ENCODE measurements around the gene PROCA1. TPM values are rescaled to one million over a fixed set of nuclear protein-coding genes. Genes with fewer than 3 reads are reported as not detected.
A peak's percentile ranks its signal among the peaks of the same experiment; 100 is the strongest.

The PROCA1 gene
- total RNA-seq, 1 donor from 2014 or later, result 1.5 TPM

DNA sequence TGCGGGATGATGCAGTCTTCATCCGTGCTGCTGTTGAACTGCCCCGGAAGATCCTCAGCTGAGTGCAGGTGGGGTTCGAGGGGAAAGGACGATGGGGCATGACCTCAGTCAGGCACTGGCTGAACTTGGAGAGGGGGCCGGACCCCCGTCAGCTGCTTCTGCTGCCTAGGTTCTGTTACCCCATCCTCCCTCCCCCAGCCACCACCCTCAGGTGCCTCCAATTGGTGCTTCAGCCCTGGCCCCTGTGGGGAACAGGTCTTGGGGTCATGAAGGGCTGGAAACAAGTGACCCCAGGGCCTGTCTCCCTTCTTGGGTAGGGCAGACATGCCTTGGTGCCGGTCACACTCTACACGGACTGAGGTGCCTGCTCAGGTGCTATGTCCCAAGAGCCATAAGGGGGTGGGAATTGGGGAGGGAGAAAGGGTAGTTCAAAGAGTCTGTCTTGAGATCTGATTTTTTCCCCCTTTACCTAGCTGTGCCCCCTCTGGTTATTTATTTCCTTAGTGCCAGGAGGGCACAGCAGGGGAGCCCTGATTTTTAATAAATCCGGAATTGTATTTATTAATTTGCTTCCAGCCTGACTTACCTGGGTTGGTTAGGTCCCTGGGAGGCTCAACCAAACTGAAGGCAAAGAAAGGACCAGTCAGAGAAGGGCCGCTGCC is 38.0 kb upstream of the PROCA1 start:
- intact Hi-C loops (cut with DNase I), result no loop called here
- no peaks in the 10 kb centered on the region for H3K9me3 ChIP-seq
- TF ChIP-seq POLR2AphosphoS5 (IDR thresholded peaks at IDR 0.05; ENCODE audit: insufficient read depth in 1 of 2, low read depth in 1 of 2) (no peak), POLR2A (IDR thresholded peaks at IDR 0.05) (no peak)
- TF ChIP-seq, protein P1, sequence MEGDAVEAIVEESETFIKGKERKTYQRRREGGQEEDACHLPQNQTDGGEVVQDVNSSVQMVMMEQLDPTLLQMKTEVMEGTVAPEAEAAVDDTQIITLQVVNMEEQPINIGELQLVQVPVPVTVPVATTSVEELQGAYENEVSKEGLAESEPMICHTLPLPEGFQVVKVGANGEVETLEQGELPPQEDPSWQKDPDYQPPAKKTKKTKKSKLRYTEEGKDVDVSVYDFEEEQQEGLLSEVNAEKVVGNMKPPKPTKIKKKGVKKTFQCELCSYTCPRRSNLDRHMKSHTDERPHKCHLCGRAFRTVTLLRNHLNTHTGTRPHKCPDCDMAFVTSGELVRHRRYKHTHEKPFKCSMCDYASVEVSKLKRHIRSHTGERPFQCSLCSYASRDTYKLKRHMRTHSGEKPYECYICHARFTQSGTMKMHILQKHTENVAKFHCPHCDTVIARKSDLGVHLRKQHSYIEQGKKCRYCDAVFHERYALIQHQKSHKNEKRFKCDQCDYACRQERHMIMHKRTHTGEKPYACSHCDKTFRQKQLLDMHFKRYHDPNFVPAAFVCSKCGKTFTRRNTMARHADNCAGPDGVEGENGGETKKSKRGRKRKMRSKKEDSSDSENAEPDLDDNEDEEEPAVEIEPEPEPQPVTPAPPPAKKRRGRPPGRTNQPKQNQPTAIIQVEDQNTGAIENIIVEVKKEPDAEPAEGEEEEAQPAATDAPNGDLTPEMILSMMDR (IDR thresholded peaks at IDR 0.05), result no peak
- DNase-seq (ENCODE audit: extremely low spot score in 2 of 2), result no peak
- no peak overlapping the region for H3K4me3 ChIP-seq
- peak overlapping the region; percentile 47 for H3K27ac ChIP-seq
- H3K4me1 ChIP-seq, result peaks cover 43% of the 10 kb centered on the region
- no peaks in the 10 kb centered on the region for H3K27me3 ChIP-seq
- H3K36me3 ChIP-seq, result peaks cover 0 to 16% of the 10 kb centered on the region in 2 donors

- no peak overlapping the region for H3K4me3 ChIP-seq
- no peak for TF ChIP-seq POLR2AphosphoS5 (IDR thresholded peaks at IDR 0.05; ENCODE audit: insufficient read depth in 1 of 2, low read depth in 1 of 2)
- no peak for TF ChIP-seq POLR2A (IDR thresholded peaks at IDR 0.05)
- TF ChIP-seq, protein P1 (IDR thresholded peaks at IDR 0.05), result no peak
- no peak for DNase-seq (ENCODE audit: extremely low spot score in 2 of 2)
- H3K36me3 ChIP-seq, result peaks cover 0 to 16% of the 10 kb centered on the region in 2 donors
- no peak overlapping the region for H3K27ac ChIP-seq
- no peaks in the 10 kb centered on the region for H3K9me3 ChIP-seq
- intact Hi-C loops (cut with DNase I), result no loop called here
- no peaks in the 10 kb centered on the region for H3K27me3 ChIP-seq
- H3K4me1 ChIP-seq, result peaks cover 49% of the 10 kb centered on the region
Measured at GRCh38 chr17:28748852-28749515, 37.3 kb upstream of the PROCA1 start.

GRCh38 chr17:28747801-28748750 is 36.4 kb upstream of the PROCA1 start:
- Histone ChIP-seq H3K9me3 (no peaks in the 10 kb centered on the region), H3K27ac (no peak overlapping the region), H3K27me3 (no peaks in the 10 kb centered on the region), H3K4me1 (peaks cover 55% of the 10 kb centered on the region), H3K36me3 (peaks cover 0 to 16% of the 10 kb centered on the region in 2 donors), H3K4me3 (no peak overlapping the region)
- TF ChIP-seq, protein P1 (IDR thresholded peaks at IDR 0.05), result no peak
- no peak for TF ChIP-seq POLR2AphosphoS5 (IDR thresholded peaks at IDR 0.05; ENCODE audit: insufficient read depth in 1 of 2, low read depth in 1 of 2)
- no peak for TF ChIP-seq POLR2A (IDR thresholded peaks at IDR 0.05)
- intact Hi-C loops (cut with DNase I), result no loop called here
- DNase-seq (ENCODE audit: extremely low spot score in 2 of 2), result no peak

GRCh38 chr17:28747051-28747691 is 35.5 kb upstream of the PROCA1 start:
- H3K9me3 ChIP-seq, result no peaks in the 10 kb centered on the region
- no peak overlapping the region for H3K4me3 ChIP-seq
- H3K27ac ChIP-seq, result peak overlapping the region; percentile 95
- H3K4me1 ChIP-seq, result peaks cover 61% of the 10 kb centered on the region
- DNase-seq (ENCODE audit: extremely low spot score in 2 of 2), result no peak
- peaks cover 0 to 16% of the 10 kb centered on the region in 2 donors for H3K36me3 ChIP-seq
- no peaks in the 10 kb centered on the region for H3K27me3 ChIP-seq
- peak in 1 of 2 donors; percentile 29 for TF ChIP-seq POLR2AphosphoS5 (IDR thresholded peaks at IDR 0.05; ENCODE audit: insufficient read depth in 1 of 2, low read depth in 1 of 2)
- TF ChIP-seq POLR2A (IDR thresholded peaks at IDR 0.05), result no peak
- intact Hi-C loops (cut with DNase I), result no loop called here

- H3K9me3 ChIP-seq, result no peaks in the 10 kb centered on the region
- no peaks in the 10 kb centered on the region for H3K27me3 ChIP-seq
- no peak for TF ChIP-seq POLR2AphosphoS5 (IDR thresholded peaks at IDR 0.05; ENCODE audit: insufficient read depth in 1 of 2, low read depth in 1 of 2)
- no peak for TF ChIP-seq POLR2A (IDR thresholded peaks at IDR 0.05)
- TF ChIP-seq, protein P1 (IDR thresholded peaks at IDR 0.05), result no peak
- no peak overlapping the region for H3K4me3 ChIP-seq
- peaks cover 0 to 16% of the 10 kb centered on the region in 2 donors for H3K36me3 ChIP-seq
- peak overlapping the region; percentile 95 for H3K27ac ChIP-seq
- intact Hi-C loops (cut with DNase I), result no loop called here
- peaks cover 61% of the 10 kb centered on the region for H3K4me1 ChIP-seq
- no peak for DNase-seq (ENCODE audit: extremely low spot score in 2 of 2)
Measured at GRCh38 chr17:28746611-28747050, 34.9 kb upstream of the PROCA1 start.

Data from vagina (tissue), 2 donors.